ENCODE measurements around the gene TP53RK.

GRCh38 chr20:46706242-46706641 lies 17.0 kb upstream of the TP53RK start:
- TF ChIP-seq POLR2A (IDR thresholded peaks at IDR 0.05), result no peak
- no peak for TF ChIP-seq CTCF (IDR thresholded peaks at IDR 0.05)

Measured in Peyer's patch (tissue), 4 donors.